Eye (tissue), 1 donor: ENCODE data around the gene SERPINA1.
"Not testable (repeated sequence)": the region's sequence is repeated elsewhere in the genome, so short reads cannot be mapped to it uniquely, and the experiment has no call there.

Experiments used
- DNase-seq: peaks from one replicate; pipeline ENCODE4 v3.0.0-alpha.2; 2015

The SERPINA1 gene

GRCh38 chr14:94368956-94369355 lies 19.4 kb downstream of the SERPINA1 start:
- DNase-seq, result no peak

GRCh38 chr14:94368243-94368590 lies 20.2 kb downstream of the SERPINA1 start:
- DNase-seq, result no peak

GRCh38 chr14:94367347-94368242 lies 20.8 kb downstream of the SERPINA1 start:
- DNase-seq, result no peak

GRCh38 chr14:94366146-94366915 lies 22.1 kb downstream of the SERPINA1 start, which contains the start of gene SERPINA2:
Gene SERPINA2 (minus strand): TSS chr14:94366698.
- DNase-seq, result no peak

GRCh38 chr14:94365624-94366023 lies 22.8 kb downstream of the SERPINA1 start:
- DNase-seq, result no peak

DNA sequence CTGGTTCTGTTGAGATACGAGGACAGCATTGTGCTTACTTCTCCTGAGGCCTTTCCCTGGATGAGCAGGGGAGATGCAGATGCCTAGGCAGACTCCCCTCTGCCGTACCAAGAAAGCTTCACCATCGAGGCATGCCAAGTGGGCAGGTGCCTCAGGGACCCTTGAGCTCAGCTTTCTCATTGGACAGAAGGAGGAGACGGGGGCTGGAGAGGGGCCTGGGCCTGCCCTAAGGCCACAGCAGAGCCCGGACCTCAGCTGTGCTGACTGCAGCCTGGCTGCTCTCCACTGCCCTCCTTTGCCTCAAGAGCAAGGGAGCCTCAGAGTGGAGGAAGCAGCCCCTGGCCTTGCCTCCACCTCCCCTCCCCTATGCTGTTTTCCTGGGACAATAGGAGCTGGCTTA lies 23.4 kb downstream of the SERPINA1 start:
- no peak for DNase-seq

- no peak for DNase-seq
These were observed 24.4 kb downstream of the SERPINA1 start for GRCh38 chr14:94364037-94364436.

GRCh38 chr14:94363151-94363624 lies 25.2 kb downstream of the SERPINA1 start:
- no peak for DNase-seq

DNA sequence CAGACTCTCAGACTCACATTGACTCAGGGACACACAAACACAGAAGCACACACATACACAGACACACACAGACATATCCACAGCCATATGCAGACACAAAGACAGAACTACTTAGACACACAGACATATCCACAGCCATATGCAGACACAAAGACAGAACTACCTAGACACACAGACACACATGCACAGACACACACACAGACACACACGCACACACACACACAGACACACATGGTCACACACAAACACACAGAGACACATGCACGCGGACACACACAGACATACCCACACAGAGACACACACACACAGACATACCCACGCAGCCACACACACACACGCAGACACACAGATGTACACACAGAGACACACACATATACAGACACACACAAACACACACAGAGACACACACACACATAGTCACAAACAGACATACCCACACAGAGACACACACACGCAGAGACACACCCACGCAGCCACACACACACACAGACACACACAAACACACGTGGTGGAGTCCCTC lies 25.7 kb downstream of the SERPINA1 start:
- no peak for DNase-seq

GRCh38 chr14:94361682-94362081 lies 26.7 kb downstream of the SERPINA1 start:
- DNase-seq, result no peak

DNA sequence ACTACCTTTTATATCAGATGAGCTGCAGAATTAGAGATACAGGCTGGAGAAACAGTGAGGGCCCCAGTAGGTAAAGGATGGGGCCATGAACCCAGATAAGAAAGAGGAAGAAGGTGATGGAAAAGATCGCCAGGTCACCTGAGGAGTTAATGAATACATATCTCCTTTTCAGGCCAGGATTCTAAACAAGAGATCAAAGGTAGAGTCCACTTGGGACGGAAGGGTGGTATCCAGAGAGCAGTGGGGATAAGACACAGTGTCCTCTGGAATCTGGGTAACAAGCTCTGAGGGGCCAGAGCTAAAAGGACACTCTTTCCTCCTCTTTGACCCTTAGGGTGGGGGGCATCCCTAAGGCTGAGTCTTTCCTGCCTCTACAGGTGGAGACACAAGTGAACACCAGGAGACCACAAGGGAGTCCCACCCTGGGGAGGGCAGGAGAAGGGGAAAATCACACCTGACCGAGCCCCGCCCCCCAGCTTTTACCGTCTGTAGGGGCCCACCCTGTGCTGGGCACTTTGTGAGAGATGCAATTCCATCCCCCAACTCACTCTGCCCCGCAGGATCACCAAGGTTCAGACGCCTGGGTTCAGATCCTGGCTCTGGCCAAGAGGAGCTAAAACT lies 27.3 kb downstream of the SERPINA1 start:
- DNase-seq, result no peak

DNA sequence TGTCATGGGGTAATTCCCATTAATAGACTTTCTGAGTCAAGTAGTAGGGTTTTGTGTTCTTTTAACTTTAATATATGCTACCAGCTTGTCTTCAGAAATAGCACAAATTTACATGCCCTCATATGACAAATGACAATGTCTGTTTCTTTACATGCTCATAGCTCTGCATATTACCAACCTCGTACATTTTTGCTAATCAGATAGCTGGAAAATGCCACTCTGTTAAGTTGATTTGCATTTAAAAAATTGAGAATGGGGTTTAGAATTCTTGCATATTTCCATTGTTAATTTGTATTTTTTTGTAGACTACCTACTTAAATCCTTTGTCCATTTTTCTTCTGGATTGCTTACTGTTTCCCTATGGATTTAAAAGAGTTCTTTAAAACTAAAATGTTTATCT lies 31.2 kb downstream of the SERPINA1 start:
- DNase-seq, result no peak

GRCh38 chr14:94356379-94357056 lies 31.9 kb downstream of the SERPINA1 start:
- DNase-seq, result no peak

- peak; percentile 18 for DNase-seq
These were observed 33.1 kb downstream of the SERPINA1 start for GRCh38 chr14:94355191-94355794.

GRCh38 chr14:94354638-94355185 lies 33.7 kb downstream of the SERPINA1 start:
- DNase-seq, result no peak

DNA sequence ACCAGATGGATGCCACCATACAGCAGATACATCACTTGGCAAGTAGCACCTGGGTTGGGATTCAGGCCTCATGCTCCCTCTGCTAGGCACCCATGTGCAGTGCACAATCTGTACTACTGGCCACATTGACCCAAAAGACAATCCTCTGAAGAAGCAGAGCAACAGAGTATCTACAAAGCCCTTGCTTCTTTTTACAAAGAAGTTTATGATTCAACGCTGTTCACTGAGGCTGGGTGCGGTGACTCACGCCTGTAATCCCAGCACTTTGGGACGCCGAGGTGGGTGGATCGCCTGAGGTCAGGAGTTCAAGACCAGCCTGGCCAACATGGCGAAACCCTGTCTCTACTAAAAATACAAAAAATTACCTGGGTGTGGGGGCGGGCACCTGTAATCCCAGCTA lies 34.2 kb downstream of the SERPINA1 start:
- not testable (repeated sequence) for DNase-seq

GRCh38 chr14:94349276-94349675 lies 39.1 kb downstream of the SERPINA1 start:
- no peak for DNase-seq

- DNase-seq, result no peak
These were observed 39.6 kb downstream of the SERPINA1 start for GRCh38 chr14:94348836-94349235.

- peak; percentile 11 for DNase-seq
These were observed 41.6 kb downstream of the SERPINA1 start for GRCh38 chr14:94346841-94347240.

DNA sequence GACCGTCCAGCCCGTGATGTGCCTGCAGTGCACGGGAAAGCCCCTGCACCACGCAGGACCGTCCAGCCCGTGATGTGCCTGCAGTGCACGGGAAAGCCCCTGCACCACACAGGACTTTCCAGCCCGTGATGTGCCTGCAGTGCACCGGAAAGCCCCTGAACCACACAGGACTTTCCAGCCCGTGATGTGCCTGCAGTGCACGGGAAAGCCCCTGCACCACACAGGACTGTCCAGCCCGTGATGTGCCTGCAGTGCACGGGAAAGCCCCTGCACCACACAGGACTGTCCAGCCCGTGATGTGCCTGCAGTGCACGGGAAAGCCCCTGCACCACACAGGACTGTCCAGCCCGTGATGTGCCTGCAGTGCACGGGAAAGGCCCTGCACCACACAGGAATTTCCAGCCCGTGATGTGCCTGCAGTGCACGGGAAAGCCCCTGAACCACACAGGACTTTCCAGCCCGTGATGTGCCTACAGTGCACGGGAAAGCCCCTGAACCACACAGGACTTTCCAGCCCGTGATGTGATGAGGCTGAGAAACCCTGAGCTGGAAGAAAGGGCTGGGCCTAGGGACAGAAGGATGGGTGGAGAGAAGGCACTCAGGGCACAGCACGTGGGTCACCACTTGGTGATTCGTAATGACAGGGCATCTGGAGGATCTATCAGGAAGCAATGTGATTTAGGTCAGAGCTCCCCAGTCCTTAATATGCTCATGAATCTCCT lies 42.2 kb downstream of the SERPINA1 start:
- DNase-seq, result peak; percentile 9
